Suppressor macrophage treated with lipopolysaccharide for 1 hour (primary cell): Measurements from ENCODE around the gene ISG15.

Experiments
- DNase-seq, 3 donors: peaks; one replicate each; pipeline ENCODE4 v3.0.0-alpha.2; 2020 to 2022

ISG15 gene

DNA sequence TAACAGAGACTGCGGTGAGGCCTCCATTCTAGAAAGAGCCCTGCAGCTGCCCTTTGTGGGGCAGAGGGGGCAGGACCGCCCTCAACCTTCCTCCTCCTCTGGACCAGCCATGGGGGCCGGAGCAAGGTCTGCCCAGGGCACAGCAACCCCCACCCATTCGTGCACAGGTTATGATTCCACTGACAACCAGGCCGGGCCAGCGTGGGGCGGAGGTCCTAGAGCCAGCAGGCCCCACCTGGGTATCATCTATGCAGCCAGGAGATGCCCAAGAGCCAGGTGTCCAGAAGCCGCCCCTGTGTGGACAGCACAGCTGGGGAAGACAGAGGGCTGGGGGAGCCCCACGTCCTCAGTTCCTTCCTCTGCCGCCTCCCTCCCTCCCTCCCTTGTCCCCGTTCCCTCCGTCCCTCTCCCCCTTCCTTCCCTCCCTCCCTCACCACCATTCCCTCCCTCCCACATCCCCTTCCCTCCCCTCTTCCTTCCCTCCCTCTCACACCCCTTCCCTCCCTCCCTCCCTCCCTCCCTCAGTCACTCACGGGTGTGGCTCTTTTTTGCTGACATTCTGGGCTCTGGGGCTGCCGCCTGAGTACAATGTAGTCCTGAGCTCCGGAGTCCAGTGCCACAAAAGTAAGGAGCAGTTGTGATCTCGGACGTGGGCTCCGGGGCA, 48.5 kb downstream of the ISG15 start:
- DNase-seq, result peak in 2 of 3 donors; percentile 24 to 52

GRCh38 chr1:1062348-1063163, 49.3 kb downstream of the ISG15 start:
- DNase-seq, result no peak

DNA sequence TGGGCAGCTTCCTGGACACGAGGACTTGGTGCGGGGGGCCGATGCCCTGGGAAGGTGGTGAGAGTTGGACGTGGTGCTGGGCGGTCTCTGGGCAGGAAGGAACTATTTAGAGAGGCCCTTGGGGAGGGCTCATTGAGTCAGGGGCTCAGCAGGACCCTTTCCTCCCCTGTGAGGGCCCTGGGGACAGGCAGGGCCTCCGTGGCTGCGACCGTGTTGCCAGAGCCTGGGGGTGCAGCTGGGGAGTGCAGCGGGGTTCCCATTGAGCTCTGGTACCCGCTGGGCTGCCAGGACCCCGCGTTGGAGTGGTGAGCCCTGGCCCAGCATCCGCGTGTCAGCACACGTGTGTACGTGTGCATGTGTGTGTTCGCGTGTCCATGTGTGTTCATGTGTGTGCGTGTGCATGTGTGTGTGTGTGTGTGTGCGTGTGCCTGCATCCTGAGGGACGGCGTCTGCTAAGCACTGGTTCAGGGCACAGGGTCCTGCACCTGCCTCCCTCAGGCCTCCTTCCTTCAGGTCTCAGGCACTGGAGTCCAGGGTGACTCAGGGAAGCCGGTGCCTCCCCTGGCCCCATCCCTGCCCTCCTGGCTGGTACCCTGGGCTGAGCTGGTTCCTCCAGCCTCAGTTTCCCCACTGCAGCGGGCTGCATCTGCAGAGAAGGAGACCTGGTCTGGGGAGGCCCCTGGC, 50.1 kb downstream of the ISG15 start:
- no peak for DNase-seq
